ENCODE measurements around the gene MLEC.

Gene MLEC, protein sequence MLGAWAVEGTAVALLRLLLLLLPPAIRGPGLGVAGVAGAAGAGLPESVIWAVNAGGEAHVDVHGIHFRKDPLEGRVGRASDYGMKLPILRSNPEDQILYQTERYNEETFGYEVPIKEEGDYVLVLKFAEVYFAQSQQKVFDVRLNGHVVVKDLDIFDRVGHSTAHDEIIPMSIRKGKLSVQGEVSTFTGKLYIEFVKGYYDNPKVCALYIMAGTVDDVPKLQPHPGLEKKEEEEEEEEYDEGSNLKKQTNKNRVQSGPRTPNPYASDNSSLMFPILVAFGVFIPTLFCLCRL

DNA sequence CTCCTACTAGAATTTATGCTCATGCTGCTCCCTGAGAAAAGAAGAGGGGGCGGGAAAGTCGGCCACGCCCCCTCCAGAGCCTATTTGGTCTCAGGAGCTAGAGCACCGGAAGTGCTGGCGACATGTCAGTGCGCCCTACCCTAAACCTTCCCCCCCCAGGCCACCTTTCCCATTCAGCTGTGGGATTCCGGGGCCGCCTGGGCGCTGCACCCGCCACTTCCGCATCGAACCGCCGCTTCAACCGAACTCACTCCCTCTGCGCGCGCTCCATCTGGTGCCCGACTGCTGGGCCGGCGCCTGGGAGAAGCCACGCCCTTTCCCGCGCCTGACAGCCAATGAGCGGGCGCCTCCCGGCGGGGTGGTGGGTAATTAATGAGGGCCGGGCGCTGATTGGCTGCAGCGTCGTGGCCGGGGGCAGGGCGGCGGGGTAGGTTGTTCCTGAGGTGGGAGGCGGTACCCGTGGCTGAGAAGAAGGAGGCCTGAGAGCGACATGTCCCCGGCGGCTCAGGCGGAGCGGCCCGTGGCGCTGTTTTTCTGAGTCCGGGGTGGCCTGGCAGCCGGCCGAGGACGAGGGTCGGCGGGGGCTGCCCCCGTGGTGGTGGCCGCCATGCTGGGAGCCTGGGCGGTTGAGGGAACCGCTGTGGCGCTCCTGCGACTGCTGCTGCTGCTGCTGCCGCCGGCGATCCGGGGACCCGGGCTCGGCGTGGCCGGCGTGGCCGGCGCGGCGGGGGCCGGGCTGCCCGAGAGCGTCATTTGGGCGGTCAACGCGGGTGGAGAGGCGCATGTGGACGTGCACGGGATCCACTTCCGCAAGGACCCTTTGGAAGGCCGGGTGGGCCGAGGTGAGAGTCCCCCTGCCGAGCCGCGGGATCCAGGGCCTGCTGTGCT lies at the start of gene MLEC:
TSS of gene MLEC (plus strand) at position 460 of the 888 bp plus-strand sequence. CDS start at position 608, 148 bp downstream.
- peak; percentile 63 for TF ChIP-seq FOXM1 (IDR thresholded peaks at IDR 0.05; ENCODE audit: borderline replicate concordance, low read depth)
- peak; percentile 80 for TF ChIP-seq YY1 (IDR thresholded peaks at IDR 0.05; ENCODE audit: low read depth)
- TF ChIP-seq TEAD4 (IDR thresholded peaks at IDR 0.05), result peak; percentile 51
- no peak for TF ChIP-seq EP300 (IDR thresholded peaks at IDR 0.05; ENCODE audit: borderline replicate concordance)
- no peak for TF ChIP-seq CREB1 (IDR thresholded peaks at IDR 0.05; ENCODE audit: low read depth)
- no peak for TF ChIP-seq EGR1 (IDR thresholded peaks at IDR 0.05)
- TF ChIP-seq TCF12 (IDR thresholded peaks at IDR 0.05; ENCODE audit: low read depth), result peak; percentile 62
- no peak; the same call in 1 of the 2 replicates for TF ChIP-seq ZBTB7A (IDR thresholded peaks at IDR 0.05; ENCODE audit: low read depth)
- TF ChIP-seq, protein P1, sequence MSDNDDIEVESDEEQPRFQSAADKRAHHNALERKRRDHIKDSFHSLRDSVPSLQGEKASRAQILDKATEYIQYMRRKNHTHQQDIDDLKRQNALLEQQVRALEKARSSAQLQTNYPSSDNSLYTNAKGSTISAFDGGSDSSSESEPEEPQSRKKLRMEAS (IDR thresholded peaks at IDR 0.05), result peak; percentile 73
- no peak for TF ChIP-seq CEBPB (IDR thresholded peaks at IDR 0.05)
- TF ChIP-seq, protein P2, sequence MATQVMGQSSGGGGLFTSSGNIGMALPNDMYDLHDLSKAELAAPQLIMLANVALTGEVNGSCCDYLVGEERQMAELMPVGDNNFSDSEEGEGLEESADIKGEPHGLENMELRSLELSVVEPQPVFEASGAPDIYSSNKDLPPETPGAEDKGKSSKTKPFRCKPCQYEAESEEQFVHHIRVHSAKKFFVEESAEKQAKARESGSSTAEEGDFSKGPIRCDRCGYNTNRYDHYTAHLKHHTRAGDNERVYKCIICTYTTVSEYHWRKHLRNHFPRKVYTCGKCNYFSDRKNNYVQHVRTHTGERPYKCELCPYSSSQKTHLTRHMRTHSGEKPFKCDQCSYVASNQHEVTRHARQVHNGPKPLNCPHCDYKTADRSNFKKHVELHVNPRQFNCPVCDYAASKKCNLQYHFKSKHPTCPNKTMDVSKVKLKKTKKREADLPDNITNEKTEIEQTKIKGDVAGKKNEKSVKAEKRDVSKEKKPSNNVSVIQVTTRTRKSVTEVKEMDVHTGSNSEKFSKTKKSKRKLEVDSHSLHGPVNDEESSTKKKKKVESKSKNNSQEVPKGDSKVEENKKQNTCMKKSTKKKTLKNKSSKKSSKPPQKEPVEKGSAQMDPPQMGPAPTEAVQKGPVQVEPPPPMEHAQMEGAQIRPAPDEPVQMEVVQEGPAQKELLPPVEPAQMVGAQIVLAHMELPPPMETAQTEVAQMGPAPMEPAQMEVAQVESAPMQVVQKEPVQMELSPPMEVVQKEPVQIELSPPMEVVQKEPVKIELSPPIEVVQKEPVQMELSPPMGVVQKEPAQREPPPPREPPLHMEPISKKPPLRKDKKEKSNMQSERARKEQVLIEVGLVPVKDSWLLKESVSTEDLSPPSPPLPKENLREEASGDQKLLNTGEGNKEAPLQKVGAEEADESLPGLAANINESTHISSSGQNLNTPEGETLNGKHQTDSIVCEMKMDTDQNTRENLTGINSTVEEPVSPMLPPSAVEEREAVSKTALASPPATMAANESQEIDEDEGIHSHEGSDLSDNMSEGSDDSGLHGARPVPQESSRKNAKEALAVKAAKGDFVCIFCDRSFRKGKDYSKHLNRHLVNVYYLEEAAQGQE (IDR thresholded peaks at IDR 0.05; ENCODE audit: low read depth), result no peak
- TF ChIP-seq, protein P3, sequence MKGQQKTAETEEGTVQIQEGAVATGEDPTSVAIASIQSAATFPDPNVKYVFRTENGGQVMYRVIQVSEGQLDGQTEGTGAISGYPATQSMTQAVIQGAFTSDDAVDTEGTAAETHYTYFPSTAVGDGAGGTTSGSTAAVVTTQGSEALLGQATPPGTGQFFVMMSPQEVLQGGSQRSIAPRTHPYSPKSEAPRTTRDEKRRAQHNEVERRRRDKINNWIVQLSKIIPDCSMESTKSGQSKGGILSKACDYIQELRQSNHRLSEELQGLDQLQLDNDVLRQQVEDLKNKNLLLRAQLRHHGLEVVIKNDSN (IDR thresholded peaks at IDR 0.05), result peak; percentile 39; the same call in 1 of the 2 replicates
- 0 out of 2 replicates have a peak, but pooled peaks have one; percentile 18 for TF ChIP-seq NFIC (IDR thresholded peaks at IDR 0.05)
- peak; percentile 32; the same call in 1 of the 2 replicates for TF ChIP-seq RAD21 (IDR thresholded peaks at IDR 0.05; ENCODE audit: low read depth)
- TF ChIP-seq TAF1 (IDR thresholded peaks at IDR 0.05; ENCODE audit: low read depth), result peak; percentile 85

DNA sequence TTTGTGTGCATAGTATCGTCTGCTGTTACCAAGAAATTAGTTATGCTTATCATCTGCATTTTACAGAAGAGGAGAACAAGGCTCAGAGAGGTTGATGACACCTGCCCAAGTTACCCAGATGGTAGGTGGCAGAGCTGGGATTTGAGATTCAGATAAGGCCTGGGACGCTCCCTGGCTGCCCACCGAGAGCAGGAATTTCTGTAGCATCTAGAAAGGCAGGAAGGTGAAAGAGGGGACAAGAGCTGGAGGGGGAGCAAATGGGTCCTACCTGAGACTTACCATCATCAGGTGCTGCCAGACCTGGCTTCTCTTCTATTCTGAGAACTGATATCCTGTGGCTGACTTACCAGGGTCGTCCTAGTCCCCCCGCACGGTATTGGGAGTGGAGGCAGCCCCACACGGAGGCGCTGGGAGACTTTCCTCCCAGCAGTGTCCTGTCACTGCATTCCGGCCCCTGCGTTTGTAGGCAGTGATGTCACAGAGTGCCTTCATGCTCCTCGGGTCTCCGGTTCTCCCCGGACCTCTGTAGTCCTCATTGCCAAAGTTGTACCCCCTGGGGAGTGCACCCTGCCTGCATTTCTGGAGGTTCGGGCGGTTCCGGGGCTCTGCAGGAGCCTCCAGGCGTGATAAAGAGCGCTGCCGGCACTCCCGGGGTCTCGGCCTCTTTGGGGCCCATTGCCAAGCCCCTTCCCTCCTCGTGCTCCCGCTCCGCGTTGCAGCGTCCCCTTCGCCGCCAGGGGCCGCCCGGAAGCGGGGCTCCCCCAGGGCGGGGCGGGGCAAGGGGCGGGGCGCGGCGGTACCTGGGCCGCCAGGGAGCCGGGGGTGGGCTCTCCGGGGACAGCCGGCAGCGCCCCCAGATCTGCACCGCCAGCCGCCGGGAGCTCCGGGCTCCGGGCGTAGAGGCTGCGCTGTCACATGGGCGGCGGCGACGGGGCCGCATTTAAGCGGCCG lies 46.9 kb upstream of the MLEC start, which contains the start of gene CABP1:
TSS of gene CABP1 (plus strand) at position 856 of the 951 bp plus-strand sequence. CDS start at position 916, 60 bp downstream.
- TF ChIP-seq ZBTB7A (IDR thresholded peaks at IDR 0.05; ENCODE audit: low read depth), result 0 out of 2 replicates have a peak, but pooled peaks have one; percentile 23
- no peak for TF ChIP-seq EP300 (IDR thresholded peaks at IDR 0.05; ENCODE audit: borderline replicate concordance)
- TF ChIP-seq, protein P1 (IDR thresholded peaks at IDR 0.05), result peak; percentile 54
- TF ChIP-seq EGR1 (IDR thresholded peaks at IDR 0.05), result no peak

DNA sequence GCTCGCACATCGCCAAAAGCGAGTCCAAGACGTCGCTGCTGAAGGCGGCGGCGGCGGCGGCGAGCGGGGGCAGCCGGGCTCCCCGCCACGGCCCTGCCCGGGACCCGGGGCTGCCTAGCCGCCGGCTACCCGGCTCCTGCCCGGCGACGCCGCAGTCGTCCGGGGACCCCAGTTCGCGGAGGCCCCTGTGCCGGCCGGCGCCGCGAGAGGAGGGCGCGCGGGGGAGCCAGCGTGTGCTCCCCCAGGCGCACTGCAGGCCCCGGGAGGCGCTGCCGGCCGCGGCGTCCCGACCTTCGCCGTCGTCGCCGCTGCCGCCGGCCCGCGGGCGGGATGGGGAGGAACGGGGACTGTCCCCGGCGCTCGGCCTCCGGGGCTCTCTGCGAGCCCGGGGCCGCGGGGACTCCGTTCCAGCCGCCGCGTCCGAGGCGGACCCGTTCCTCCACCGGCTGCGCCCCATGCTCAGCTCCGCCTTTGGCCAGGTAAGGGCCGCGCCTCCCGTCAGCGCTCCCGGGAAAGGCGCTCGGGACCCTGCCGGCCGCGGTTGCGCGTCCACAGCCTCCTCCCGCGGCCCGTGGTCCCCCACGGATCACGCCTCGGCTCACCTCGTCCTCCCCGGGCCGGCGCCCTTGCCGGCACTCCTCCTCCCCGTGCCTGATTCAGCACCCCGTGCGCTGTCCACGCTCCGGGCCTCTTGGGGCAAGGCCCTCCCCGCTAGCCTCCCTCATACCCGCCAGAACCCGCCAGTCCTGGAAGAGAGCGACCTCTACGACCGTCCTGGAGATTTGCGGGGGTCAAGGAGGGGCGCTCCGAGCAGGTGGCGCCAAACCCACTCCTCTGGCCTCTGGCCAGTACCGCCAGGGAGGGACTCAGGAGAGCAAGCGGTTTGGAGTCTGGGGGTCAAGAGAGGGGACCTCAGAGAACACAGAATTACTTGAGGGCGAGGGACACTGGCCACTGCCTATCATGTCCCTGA lies 45.8 kb upstream of the MLEC start:
- TF ChIP-seq ZBTB7A (IDR thresholded peaks at IDR 0.05; ENCODE audit: low read depth), result peak; percentile 58; the same call in 1 of the 2 replicates
- TF ChIP-seq CEBPB (IDR thresholded peaks at IDR 0.05), result no peak
- TF ChIP-seq YY1 (IDR thresholded peaks at IDR 0.05; ENCODE audit: low read depth), result 0 out of 2 replicates have a peak, but pooled peaks have one; percentile 47
- no peak for TF ChIP-seq FOXM1 (IDR thresholded peaks at IDR 0.05; ENCODE audit: borderline replicate concordance, low read depth)
- TF ChIP-seq, protein P2 (IDR thresholded peaks at IDR 0.05; ENCODE audit: low read depth), result peak; percentile 92
- TF ChIP-seq RAD21 (IDR thresholded peaks at IDR 0.05; ENCODE audit: low read depth), result peak; percentile 25; the same call in 1 of the 2 replicates
- TF ChIP-seq, protein P1 (IDR thresholded peaks at IDR 0.05), result peak; percentile 73

DNA sequence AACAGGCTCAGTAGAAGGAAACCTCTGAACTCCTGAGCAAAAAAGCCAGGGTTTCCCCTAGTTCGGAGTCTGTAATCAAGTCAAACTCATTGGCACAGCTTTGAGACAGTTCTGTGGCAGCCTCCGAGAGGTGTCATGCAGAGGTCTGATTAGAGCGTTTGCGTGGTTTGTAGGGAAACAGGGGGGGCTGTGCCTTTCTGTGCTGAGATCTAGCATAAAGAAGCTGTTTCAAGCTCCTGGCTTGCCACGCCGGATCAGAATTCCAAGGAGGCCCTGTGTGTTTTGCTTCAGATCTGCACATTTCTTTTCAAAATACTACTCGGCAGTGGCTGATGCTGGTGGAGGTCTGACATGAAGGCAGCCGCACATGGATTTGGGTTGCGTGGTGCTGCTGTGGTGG lies 44.8 kb upstream of the MLEC start:
- no peak for TF ChIP-seq CEBPB (IDR thresholded peaks at IDR 0.05)
- TF ChIP-seq, protein P3 (IDR thresholded peaks at IDR 0.05), result no peak
- TF ChIP-seq, protein P1 (IDR thresholded peaks at IDR 0.05), result no peak
- no peak for TF ChIP-seq NFIC (IDR thresholded peaks at IDR 0.05)
- TF ChIP-seq CREB1 (IDR thresholded peaks at IDR 0.05; ENCODE audit: low read depth), result no peak
- TF ChIP-seq TCF12 (IDR thresholded peaks at IDR 0.05; ENCODE audit: low read depth), result no peak
- no peak for TF ChIP-seq YY1 (IDR thresholded peaks at IDR 0.05; ENCODE audit: low read depth)
- TF ChIP-seq ZBTB7A (IDR thresholded peaks at IDR 0.05; ENCODE audit: low read depth), result no peak
- no peak for TF ChIP-seq RAD21 (IDR thresholded peaks at IDR 0.05; ENCODE audit: low read depth)
- TF ChIP-seq FOXM1 (IDR thresholded peaks at IDR 0.05; ENCODE audit: borderline replicate concordance, low read depth), result no peak
- TF ChIP-seq, protein P2 (IDR thresholded peaks at IDR 0.05; ENCODE audit: low read depth), result no peak
- no peak for TF ChIP-seq TEAD4 (IDR thresholded peaks at IDR 0.05)
- no peak for TF ChIP-seq EGR1 (IDR thresholded peaks at IDR 0.05)
- TF ChIP-seq TAF1 (IDR thresholded peaks at IDR 0.05; ENCODE audit: low read depth), result no peak
- no peak for TF ChIP-seq EP300 (IDR thresholded peaks at IDR 0.05; ENCODE audit: borderline replicate concordance)
